HL-60 (cell line): ENCODE data around the gene IL10RA.

Experiments
- DNase-seq, 2 experiments: peaks; one replicate each; pipeline ENCODE4 v3.0.0-alpha.2; 2010 to 2020; ENCODE audit warnings: low read depth in 1 of 2, low spot score in 1 of 2
- H3K27ac ChIP-seq: fragments of 250-450 bp; sonication (Bioruptor Pico); replicated peaks from 2 replicates; pipeline ENCODE4 v1.5.1; 2020; ENCODE audit warnings: mild to moderate bottlenecking, moderate library complexity
- H3K27me3 ChIP-seq: fragments of 250-450 bp; sonication (Bioruptor Pico); 2 replicates; pipeline ENCODE4 v1.5.1; 2021; ENCODE audit warnings: mild to moderate bottlenecking, moderate library complexity; ENCODE audit not compliant: insufficient read depth, poor library complexity, severe bottlenecking
- H3K4me3 ChIP-seq: replicated peaks from 2 replicates; pipeline ENCODE4 v1.5.1; 2011; ENCODE audit warnings: mild to moderate bottlenecking, control low read depth, low read length; ENCODE audit not compliant: insufficient read depth
- CTCF ChIP-seq: IDR thresholded peaks from one replicate; pipeline ENCODE4 v1.5.1; 2011; ENCODE audit warnings: low read length, control low read depth, inconsistent platforms; ENCODE audit not compliant: insufficient read depth
- GABPA ChIP-seq: IDR thresholded peaks from 2 replicates; pipeline ENCODE4 v1.6.1; 2012; ENCODE audit warnings: low read depth
- POLR2AphosphoS5 ChIP-seq: IDR thresholded peaks from 2 replicates; pipeline ENCODE4 v1.6.1; 2012; ENCODE audit warnings: low read depth
- REST ChIP-seq: IDR thresholded peaks from 2 replicates; pipeline ENCODE4 v1.6.1; 2012; ENCODE audit warnings: low read depth; ENCODE audit not compliant: insufficient replicate concordance
- SPI1 ChIP-seq: IDR thresholded peaks from 2 replicates; pipeline ENCODE4 v1.6.1; 2012; ENCODE audit warnings: low read depth, mild to moderate bottlenecking, borderline replicate concordance

Gene IL10RA

GRCh38 chr11:117969160-117969991 lies 16.8 kb upstream of the IL10RA start:
- TF ChIP-seq POLR2AphosphoS5 (no peak), REST (no peak), GABPA (no peak), CTCF (no peak), SPI1 (no peak)
- no peak for DNase-seq
- Histone ChIP-seq H3K27ac (no peak overlapping the region), H3K27me3 (no peaks in the 10 kb centered on the region), H3K4me3 (no peak overlapping the region)

GRCh38 chr11:117970400-117971024 lies 15.7 kb upstream of the IL10RA start:
- H3K27ac ChIP-seq, result peak overlapping the region; percentile 53
- TF ChIP-seq REST, result no peak
- TF ChIP-seq SPI1, result peak; percentile 69
- no peak for TF ChIP-seq GABPA
- peak; percentile 52; the same call in 1 of the 2 replicates for TF ChIP-seq POLR2AphosphoS5

GRCh38 chr11:117972044-117972443 lies 14.2 kb upstream of the IL10RA start:
- Histone ChIP-seq H3K27ac (no peak overlapping the region), H3K27me3 (no peaks in the 10 kb centered on the region), H3K4me3 (no peak overlapping the region)
- no peak for DNase-seq
- TF ChIP-seq POLR2AphosphoS5 (no peak), SPI1 (no peak), GABPA (no peak), REST (no peak), CTCF (no peak)

More at GRCh38 chr11:117970400-117971024, 15.7 kb upstream of the IL10RA start:
- no peak overlapping the region for H3K4me3 ChIP-seq
- no peaks in the 10 kb centered on the region for H3K27me3 ChIP-seq
- peak; percentile 78 to 83 for DNase-seq
